Osteoblast (primary cell): ENCODE measurements around the gene GPR22. TPM values are rescaled to one million over a fixed set of nuclear protein-coding genes. Genes with fewer than 3 reads are reported as not detected.
A peak's percentile ranks its signal among the peaks of the same experiment; 100 is the strongest.

ENCODE experiments used
- DNase-seq: peaks from one replicate; pipeline ENCODE4 v3.0.0; 2011; ENCODE audit warnings: low spot score, mixed read lengths; ENCODE audit not compliant: insufficient read length; ENCODE audit errors: missing footprints
- H2AFZ ChIP-seq: 2 replicates; pipeline ENCODE4 v1.6.0; 2011; ENCODE audit warnings: mild to moderate bottlenecking, low read length
- H3K27ac ChIP-seq: 2 replicates; pipeline ENCODE4 v1.5.1; 2011; ENCODE audit warnings: mild to moderate bottlenecking, low read depth, low read length, moderate library complexity
- H3K27me3 ChIP-seq: 2 replicates; pipeline ENCODE4 v1.6.0; 2012; ENCODE audit warnings: mild to moderate bottlenecking, control low read depth, inconsistent platforms, low read length, moderate library complexity; ENCODE audit not compliant: insufficient read depth
- H3K36me3 ChIP-seq: 2 replicates; pipeline ENCODE4 v1.5.1; 2011; ENCODE audit warnings: mild to moderate bottlenecking, low read length, control low read depth, moderate library complexity; ENCODE audit not compliant: insufficient read depth
- H3K4me1 ChIP-seq: 2 replicates; pipeline ENCODE4 v1.5.1; 2011; ENCODE audit warnings: mild to moderate bottlenecking, low read length, control low read depth, moderate library complexity; ENCODE audit not compliant: insufficient read depth
- H3K4me2 ChIP-seq: 2 replicates; pipeline ENCODE4 v1.6.0; 2011; ENCODE audit warnings: mild to moderate bottlenecking, low read length; ENCODE audit not compliant: insufficient read depth
- H3K4me3 ChIP-seq: fragments of 200-600 bp; sonication (generic); 3 replicates; pipeline ENCODE4 v1.5.1; 2012; ENCODE audit warnings: mild to moderate bottlenecking, low read length, inconsistent platforms; ENCODE audit not compliant: insufficient read depth
- H3K79me2 ChIP-seq: 2 replicates; pipeline ENCODE4 v1.6.0; 2012; ENCODE audit warnings: mild to moderate bottlenecking, low read length, control low read depth, inconsistent platforms; ENCODE audit not compliant: insufficient read depth
- H3K9me3 ChIP-seq: 2 replicates; pipeline ENCODE4 v1.5.1; 2011; ENCODE audit warnings: low read depth, low read length, control low read depth
- H4K20me1 ChIP-seq: 2 replicates; pipeline ENCODE4 v1.6.0; 2012; ENCODE audit warnings: mild to moderate bottlenecking, low read length, control low read depth; ENCODE audit not compliant: insufficient read depth
- total RNA-seq: library from RNA; depleted of rRNA; stranded (reverse); fragments of >200 nt; gene quantifications from 2 replicates; pipeline ENCODE4 v1.2.3, GENCODE V29; 2012
- TF ChIP-seq, protein P1 (sequence below): IDR thresholded peaks from 2 replicates; pipeline ENCODE4 v1.5.1; 2011; ENCODE audit warnings: mild to moderate bottlenecking, low read depth, low read length, moderate library complexity; ENCODE audit errors: extremely low read depth

The GPR22 gene
- total RNA-seq, 1 donor = not detected

DNA sequence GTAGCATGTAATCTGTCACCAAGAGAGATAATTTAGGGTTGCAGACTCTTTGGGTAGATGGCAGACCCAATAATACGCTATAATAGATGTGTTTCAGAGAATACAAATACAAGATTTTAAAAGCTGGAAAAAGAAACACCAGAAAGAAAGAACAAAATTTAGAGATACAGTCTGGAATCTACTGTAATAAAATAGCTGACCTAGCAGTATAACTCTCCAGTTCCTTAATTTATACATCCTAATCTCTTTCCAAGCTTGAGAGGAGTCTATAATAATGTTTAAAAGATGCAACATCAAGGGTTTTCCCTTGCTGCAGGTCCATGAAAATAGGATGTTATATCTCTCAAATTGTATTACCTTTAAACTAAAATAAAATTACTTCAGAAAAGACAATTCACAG lies 27.2 kb upstream of the GPR22 start:
- H3K4me3 ChIP-seq = no peak overlapping the region
- no peak for DNase-seq
- H3K36me3 ChIP-seq = no peaks in the 10 kb centered on the region
- H3K9me3 ChIP-seq = no peaks in the 10 kb centered on the region
- H3K27ac ChIP-seq = no peak overlapping the region
- H2AFZ ChIP-seq = no peak overlapping the region
- no peaks in the 10 kb centered on the region for H4K20me1 ChIP-seq
- no peak overlapping the region for H3K4me2 ChIP-seq
- TF ChIP-seq, protein P1, sequence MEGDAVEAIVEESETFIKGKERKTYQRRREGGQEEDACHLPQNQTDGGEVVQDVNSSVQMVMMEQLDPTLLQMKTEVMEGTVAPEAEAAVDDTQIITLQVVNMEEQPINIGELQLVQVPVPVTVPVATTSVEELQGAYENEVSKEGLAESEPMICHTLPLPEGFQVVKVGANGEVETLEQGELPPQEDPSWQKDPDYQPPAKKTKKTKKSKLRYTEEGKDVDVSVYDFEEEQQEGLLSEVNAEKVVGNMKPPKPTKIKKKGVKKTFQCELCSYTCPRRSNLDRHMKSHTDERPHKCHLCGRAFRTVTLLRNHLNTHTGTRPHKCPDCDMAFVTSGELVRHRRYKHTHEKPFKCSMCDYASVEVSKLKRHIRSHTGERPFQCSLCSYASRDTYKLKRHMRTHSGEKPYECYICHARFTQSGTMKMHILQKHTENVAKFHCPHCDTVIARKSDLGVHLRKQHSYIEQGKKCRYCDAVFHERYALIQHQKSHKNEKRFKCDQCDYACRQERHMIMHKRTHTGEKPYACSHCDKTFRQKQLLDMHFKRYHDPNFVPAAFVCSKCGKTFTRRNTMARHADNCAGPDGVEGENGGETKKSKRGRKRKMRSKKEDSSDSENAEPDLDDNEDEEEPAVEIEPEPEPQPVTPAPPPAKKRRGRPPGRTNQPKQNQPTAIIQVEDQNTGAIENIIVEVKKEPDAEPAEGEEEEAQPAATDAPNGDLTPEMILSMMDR = no peak
- no peaks in the 10 kb centered on the region for H3K27me3 ChIP-seq
- peaks cover 4% of the 10 kb centered on the region for H3K4me1 ChIP-seq
- no peaks in the 10 kb centered on the region for H3K79me2 ChIP-seq

DNA sequence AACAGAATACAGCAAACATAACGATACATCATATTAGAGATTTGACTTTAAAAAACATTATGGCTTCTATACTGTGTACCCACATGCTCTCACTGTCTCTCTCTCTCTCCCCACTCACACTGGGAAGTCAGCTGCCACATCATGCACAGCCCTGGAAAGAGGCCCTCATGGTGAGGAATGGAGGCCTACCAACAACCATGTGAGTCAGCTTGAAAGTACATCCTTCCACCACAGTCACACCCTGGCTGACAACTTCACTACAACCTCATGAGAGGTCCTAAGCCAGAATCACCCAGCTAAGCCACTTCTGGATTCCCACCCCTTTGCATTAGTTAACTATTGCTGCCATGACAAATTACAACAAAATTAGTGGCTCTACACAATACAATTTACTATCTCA lies 23.3 kb upstream of the GPR22 start:
- Histone ChIP-seq H3K36me3 (no peaks in the 10 kb centered on the region), H2AFZ (no peak overlapping the region), H4K20me1 (no peaks in the 10 kb centered on the region), H3K4me1 (peaks cover 4% of the 10 kb centered on the region), H3K79me2 (no peaks in the 10 kb centered on the region), H3K27ac (peak overlapping the region; percentile 18), H3K27me3 (no peaks in the 10 kb centered on the region), H3K4me3 (no peak overlapping the region), H3K4me2 (no peak overlapping the region), H3K9me3 (no peaks in the 10 kb centered on the region)
- DNase-seq = peak; percentile 31
- TF ChIP-seq, protein P1 = no peak

DNA sequence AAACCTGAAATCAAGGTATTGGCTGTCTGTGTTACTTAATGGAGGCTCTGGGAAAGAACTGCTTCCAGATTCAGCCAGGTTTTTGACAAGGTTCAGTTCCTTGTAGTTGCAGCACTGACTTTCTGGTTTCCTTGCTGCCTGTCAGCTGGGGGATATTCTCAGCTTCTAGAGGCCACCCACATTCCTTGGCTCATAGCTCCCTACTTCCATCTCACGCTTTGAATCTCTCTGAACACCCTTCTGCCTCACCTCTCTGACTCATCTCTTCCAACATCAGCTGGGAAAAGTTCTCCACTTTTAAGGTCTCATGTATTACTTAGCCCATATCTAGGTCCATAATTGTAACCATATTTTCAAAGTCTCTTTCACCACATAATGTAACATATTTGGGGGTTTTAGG lies 22.9 kb upstream of the GPR22 start:
- Histone ChIP-seq H3K27ac (peak overlapping the region; percentile 18), H2AFZ (no peak overlapping the region), H3K27me3 (no peaks in the 10 kb centered on the region), H3K79me2 (no peaks in the 10 kb centered on the region), H3K4me1 (peaks cover 4% of the 10 kb centered on the region), H3K4me3 (no peak overlapping the region), H3K9me3 (no peaks in the 10 kb centered on the region), H3K4me2 (no peak overlapping the region), H4K20me1 (no peaks in the 10 kb centered on the region), H3K36me3 (no peaks in the 10 kb centered on the region)
- peak; percentile 8 for DNase-seq
- TF ChIP-seq, protein P1 = no peak

DNA sequence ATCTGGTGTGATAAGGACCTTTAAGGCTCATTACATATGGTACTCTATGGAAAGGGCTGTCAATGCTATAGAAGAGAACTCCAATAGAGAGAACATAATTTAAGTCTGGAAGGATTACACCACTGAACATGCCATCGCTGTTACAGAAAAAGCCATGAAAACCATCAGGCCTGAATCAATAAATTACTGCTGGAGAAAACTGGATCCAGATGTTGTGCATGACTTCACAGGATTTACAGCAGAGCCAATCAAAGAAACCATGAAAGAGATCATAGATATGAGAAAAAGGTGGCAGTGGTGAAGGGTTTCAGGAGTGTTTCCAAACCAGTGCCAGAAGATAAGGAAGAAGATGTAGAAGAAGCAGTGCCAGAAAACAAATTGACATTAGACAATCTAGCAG lies 18.9 kb upstream of the GPR22 start:
- no peaks in the 10 kb centered on the region for H3K79me2 ChIP-seq
- no peak for DNase-seq
- no peak overlapping the region for H3K4me2 ChIP-seq
- no peaks in the 10 kb centered on the region for H3K27me3 ChIP-seq
- peaks cover 4% of the 10 kb centered on the region for H3K4me1 ChIP-seq
- no peak overlapping the region for H3K4me3 ChIP-seq
- no peaks in the 10 kb centered on the region for H4K20me1 ChIP-seq
- TF ChIP-seq, protein P1 = no peak
- H3K27ac ChIP-seq = no peak overlapping the region
- H3K36me3 ChIP-seq = no peaks in the 10 kb centered on the region
- no peaks in the 10 kb centered on the region for H3K9me3 ChIP-seq
- H2AFZ ChIP-seq = no peak overlapping the region
